Tibial nerve (tissue), 4 donors: ENCODE data around the gene NEDD4. TPM values are rescaled to one million over a fixed set of nuclear protein-coding genes. Genes with fewer than 3 reads are reported as not detected.
"Not testable (repeated sequence)": the region's sequence is repeated elsewhere in the genome, so short reads cannot be mapped to it uniquely, and the experiment has no call there.

Experiments
- DNase-seq, 2 donors: peaks; one replicate each; pipeline ENCODE4 v3.0.0-alpha.2; 2019; ENCODE audit warnings: low spot score in 2 of 2
- H3K27ac ChIP-seq, 4 donors: fragments of 200-600 bp; sonication (generic) in 3 of 4; one replicate each; pipeline ENCODE4 v1.5.1; 2017 to 2019; ENCODE audit warnings: mild to moderate bottlenecking in 1 of 4
- H3K27me3 ChIP-seq, 2 donors: fragments of 200-600 bp; sonication (generic) in 1 of 2; one replicate each; pipeline versions ENCODE4 v1.5.1 to v1.6.0; 2017 to 2019
- H3K36me3 ChIP-seq, 3 donors: fragments of 200-600 bp; sonication (generic); one replicate each; pipeline ENCODE4 v1.5.1; 2018 to 2019
- H3K4me1 ChIP-seq, 4 donors: fragments of 200-600 bp; sonication (generic) in 3 of 4; one replicate each; pipeline ENCODE4 v1.5.1; 2017 to 2019
- H3K4me3 ChIP-seq, 4 donors: fragments of 200-600 bp; sonication (generic) in 3 of 4; one replicate each; pipeline ENCODE4 v1.5.1; 2017 to 2019; ENCODE audit warnings: mild to moderate bottlenecking in 1 of 4, moderate library complexity in 1 of 4
- H3K9me3 ChIP-seq, 4 donors: fragments of 200-600 bp; sonication (generic) in 3 of 4; one replicate each; pipeline ENCODE4 v1.5.1; 2017 to 2019
- EP300 ChIP-seq, 2 donors: sonication (generic); formaldehyde crosslinking; IDR thresholded peaks; one replicate each; pipeline ENCODE4 v1.6.1; 2017; ENCODE audit warnings: antibody characterized with exemption in 2 of 2, mild to moderate bottlenecking in 1 of 2
- POLR2A ChIP-seq, 2 donors: fragments of 450-650 bp; IDR thresholded peaks; one replicate each; pipeline ENCODE4 v1.6.1; 2017; ENCODE audit warnings: antibody characterized with exemption in 2 of 2, mild to moderate bottlenecking in 2 of 2, moderate library complexity in 2 of 2
- WGBS, 2 donors: methylation state at CpG; one replicate each; pipeline ENCODE4 v1.1.5; 2018; 5-methylcytosine and 5-hydroxymethylcytosine counted together
- total RNA-seq, 4 donors: library from RNA; depleted of rRNA; stranded (reverse); fragments of >200 nt; gene quantifications; one replicate each; pipeline ENCODE4 v1.1.0, GENCODE V29; 2016
- TF ChIP-seq, protein P1 (sequence below), 5 experiments: fragments of 200-600 bp in 3 of 5; fragments of 450-650 bp in 2 of 5; sonication (generic) in 3 of 5; IDR thresholded peaks; one replicate each; pipeline ENCODE4 v1.5.1; 2016 to 2019; ENCODE audit warnings: antibody characterized with exemption in 5 of 5, mild to moderate bottlenecking in 3 of 5, moderate library complexity in 2 of 5

The NEDD4 gene
- total RNA-seq, 4 donors from 2014 or later, result 8.4 to 12.9 (median 12.2) TPM

DNA sequence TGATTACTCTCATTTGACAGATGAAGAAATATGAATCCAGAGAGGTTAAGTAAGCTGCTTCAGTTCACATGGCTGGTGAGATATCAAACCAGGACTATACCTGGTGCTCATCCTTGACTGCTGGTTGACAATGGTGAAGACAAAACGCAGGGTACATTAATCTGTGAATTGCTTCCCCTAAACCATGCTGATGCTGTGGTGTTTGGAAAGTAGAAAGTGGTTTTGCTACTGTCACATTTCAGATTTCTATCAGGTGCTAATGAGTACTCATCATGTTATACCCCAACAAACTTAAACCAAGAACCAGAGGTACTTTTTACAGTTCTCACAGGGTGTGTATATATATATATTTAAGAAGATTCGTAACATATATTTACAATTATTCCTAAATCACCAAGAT is 165.5 kb downstream of the NEDD4 start:
- peaks cover 0 to 31% (median 0%) of the 10 kb centered on the region in 3 donors for H3K36me3 ChIP-seq
- peaks cover 0 to 10% (median 0%) of the 10 kb centered on the region in 4 donors for H3K4me1 ChIP-seq
- H3K9me3 ChIP-seq, result no peaks in the 10 kb centered on the region
- WGBS, 2 donors, result 94 to 96% methylated on average over 2 of the region's 2 CpGs
- no peak overlapping the region for H3K27ac ChIP-seq
- DNase-seq, result no peak
- H3K27me3 ChIP-seq, result no peaks in the 10 kb centered on the region
- TF ChIP-seq EP300 (IDR thresholded peaks at IDR 0.05) (no peak), POLR2A (IDR thresholded peaks at IDR 0.05) (no peak)
- TF ChIP-seq, protein P1, sequence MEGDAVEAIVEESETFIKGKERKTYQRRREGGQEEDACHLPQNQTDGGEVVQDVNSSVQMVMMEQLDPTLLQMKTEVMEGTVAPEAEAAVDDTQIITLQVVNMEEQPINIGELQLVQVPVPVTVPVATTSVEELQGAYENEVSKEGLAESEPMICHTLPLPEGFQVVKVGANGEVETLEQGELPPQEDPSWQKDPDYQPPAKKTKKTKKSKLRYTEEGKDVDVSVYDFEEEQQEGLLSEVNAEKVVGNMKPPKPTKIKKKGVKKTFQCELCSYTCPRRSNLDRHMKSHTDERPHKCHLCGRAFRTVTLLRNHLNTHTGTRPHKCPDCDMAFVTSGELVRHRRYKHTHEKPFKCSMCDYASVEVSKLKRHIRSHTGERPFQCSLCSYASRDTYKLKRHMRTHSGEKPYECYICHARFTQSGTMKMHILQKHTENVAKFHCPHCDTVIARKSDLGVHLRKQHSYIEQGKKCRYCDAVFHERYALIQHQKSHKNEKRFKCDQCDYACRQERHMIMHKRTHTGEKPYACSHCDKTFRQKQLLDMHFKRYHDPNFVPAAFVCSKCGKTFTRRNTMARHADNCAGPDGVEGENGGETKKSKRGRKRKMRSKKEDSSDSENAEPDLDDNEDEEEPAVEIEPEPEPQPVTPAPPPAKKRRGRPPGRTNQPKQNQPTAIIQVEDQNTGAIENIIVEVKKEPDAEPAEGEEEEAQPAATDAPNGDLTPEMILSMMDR (IDR thresholded peaks at IDR 0.05), result no peak
- H3K4me3 ChIP-seq, result no peak overlapping the region

DNA sequence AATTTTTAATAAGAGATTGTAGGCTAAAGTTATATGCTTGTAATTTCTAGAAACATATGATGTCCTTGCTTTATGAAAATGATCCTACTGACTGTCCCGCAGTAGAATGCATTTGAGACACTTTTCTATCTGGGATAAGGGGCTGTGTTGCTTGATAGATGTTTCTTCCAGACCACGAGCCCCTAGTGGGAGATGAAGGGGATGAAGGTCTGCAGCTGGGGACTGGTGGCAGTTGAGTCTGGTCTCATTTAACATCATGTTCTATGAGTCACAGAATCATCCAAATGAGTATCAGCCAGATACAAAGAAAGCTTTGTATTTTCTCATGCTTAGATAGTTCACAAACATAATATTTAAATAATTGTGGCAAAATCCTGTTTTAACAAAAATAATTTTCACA is 166.2 kb downstream of the NEDD4 start:
- H3K27ac ChIP-seq, result no peak overlapping the region
- no peak overlapping the region for H3K4me3 ChIP-seq
- 48 to 71% methylated on average over 2 of the region's 2 CpGs for WGBS, 2 donors
- no peak for DNase-seq
- peaks cover 0 to 15% (median 0%) of the 10 kb centered on the region in 4 donors for H3K4me1 ChIP-seq
- H3K36me3 ChIP-seq, result peaks cover 0 to 23% (median 0%) of the 10 kb centered on the region in 3 donors
- TF ChIP-seq POLR2A (IDR thresholded peaks at IDR 0.05), result no peak
- TF ChIP-seq EP300 (IDR thresholded peaks at IDR 0.05), result no peak
- no peaks in the 10 kb centered on the region for H3K9me3 ChIP-seq
- no peaks in the 10 kb centered on the region for H3K27me3 ChIP-seq

DNA sequence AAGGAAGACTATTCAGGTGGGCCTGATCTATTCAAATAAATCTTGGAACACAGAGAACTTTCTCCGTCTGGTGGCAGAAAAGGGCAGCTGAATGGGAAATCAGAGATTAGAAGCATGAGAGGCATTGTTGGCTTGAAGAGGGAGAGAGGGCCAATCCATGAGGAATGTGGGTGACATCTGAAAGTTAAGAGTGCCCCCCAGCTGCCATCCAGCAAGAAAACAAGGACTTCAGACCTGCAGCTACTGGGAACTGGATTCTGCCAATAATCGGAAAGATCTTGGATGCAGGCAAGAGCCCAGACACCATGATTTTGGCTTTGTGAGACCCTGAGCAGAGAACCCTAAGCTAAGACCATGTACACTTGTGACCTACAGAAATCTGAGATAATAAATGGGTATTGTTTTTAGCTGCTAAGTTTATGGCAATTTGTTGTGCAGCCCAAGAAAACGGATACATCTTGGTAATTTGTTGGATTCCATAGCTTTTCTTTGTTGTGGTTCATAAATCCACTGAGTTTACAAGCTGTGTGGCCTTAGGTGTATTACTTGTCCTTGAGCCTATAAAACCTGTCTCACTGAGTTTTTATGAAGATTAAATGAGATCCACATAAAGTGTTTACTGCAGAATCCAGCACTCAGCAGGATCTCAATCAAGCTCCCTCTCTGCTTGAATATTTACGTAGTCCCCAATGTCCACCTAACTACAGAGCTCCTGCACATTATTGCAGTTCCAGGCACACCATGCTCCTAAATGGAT is 168.4 kb downstream of the NEDD4 start:
- TF ChIP-seq, protein P1 (IDR thresholded peaks at IDR 0.05), result no peak
- no peak for TF ChIP-seq POLR2A (IDR thresholded peaks at IDR 0.05)
- no peak for TF ChIP-seq EP300 (IDR thresholded peaks at IDR 0.05)
- 79 to 85% methylated on average over 4 of the region's 4 CpGs for WGBS, 2 donors
- Histone ChIP-seq H3K27me3 (no peaks in the 10 kb centered on the region), H3K27ac (no peak overlapping the region), H3K4me1 (peaks cover 0 to 16% (median 0%) of the 10 kb centered on the region in 4 donors), H3K9me3 (no peaks in the 10 kb centered on the region), H3K4me3 (no peak overlapping the region), H3K36me3 (peaks cover 0 to 5% (median 0%) of the 10 kb centered on the region in 3 donors)
- DNase-seq, result no peak

DNA sequence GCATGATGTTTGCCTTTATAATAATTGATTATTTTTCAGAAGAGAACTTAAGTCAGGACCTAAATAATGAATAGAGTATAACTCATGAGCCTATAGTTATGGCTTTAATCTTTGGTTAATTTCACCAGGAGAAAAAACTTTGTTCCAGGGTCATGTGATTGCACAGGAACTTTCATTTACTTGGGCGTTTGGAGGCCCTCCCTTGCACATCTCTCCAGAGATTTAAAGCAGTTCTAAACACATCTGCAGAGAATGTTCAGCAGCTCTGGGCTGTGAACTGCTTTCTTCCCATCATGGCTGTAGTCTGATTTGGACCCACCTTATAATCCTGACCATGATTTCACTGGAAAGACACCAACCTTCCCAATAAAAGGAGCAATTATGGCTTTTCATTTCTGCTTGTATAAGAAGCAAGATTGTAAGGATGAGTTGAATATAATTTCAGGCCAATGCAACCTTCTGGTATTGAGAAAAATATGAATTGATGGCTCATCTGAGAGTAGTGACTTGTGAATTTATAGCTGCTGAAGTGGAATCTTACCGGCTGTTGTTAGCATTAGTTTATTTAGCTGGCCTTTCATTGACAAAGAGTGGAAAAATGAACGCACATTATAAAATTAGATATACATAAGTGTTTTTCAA is 169.6 kb downstream of the NEDD4 start:
- Histone ChIP-seq H3K27me3 (no peaks in the 10 kb centered on the region), H3K4me1 (peaks cover 0 to 23% (median 0%) of the 10 kb centered on the region in 4 donors), H3K4me3 (no peak overlapping the region), H3K9me3 (no peaks in the 10 kb centered on the region), H3K27ac (peak overlapping the region in 1 of 4 donors; percentile 47), H3K36me3 (no peaks in the 10 kb centered on the region)
- no peak for TF ChIP-seq EP300 (IDR thresholded peaks at IDR 0.05)
- TF ChIP-seq, protein P1 (IDR thresholded peaks at IDR 0.05), result no peak
- whole genome bisulfite sequencing, 2 donors, result 1 to 26% methylated on average over 3 of the region's 3 CpGs
- DNase-seq, result no peak

DNA sequence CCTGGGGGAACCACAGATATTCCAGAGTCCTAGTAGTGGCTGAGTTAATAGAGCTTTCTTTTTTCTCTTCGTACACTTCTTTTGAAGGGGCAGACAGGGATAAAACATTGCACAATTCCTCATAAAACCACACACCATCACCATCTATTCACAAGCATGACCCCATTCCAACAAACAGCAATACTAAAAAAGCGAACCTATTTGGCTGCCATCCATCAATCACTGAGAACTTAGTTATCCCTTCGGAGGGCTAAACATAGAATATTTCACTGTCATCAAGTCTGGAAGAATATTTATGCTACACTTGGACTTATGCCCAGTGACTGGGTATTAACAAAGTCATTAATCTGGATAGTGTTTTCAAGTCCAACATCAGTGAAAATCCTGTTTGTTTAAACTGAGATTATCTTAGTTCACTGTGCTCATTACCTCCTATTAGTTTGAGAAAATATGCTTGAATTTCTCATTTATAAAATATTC is 170.2 kb downstream of the NEDD4 start:
- Histone ChIP-seq H3K4me3 (no peak overlapping the region), H3K36me3 (no peaks in the 10 kb centered on the region), H3K27ac (peak overlapping the region in 1 of 4 donors; percentile 47), H3K27me3 (no peaks in the 10 kb centered on the region), H3K9me3 (no peaks in the 10 kb centered on the region), H3K4me1 (peaks cover 0 to 27% (median 0%) of the 10 kb centered on the region in 4 donors)
- TF ChIP-seq POLR2A (IDR thresholded peaks at IDR 0.05) (no peak), EP300 (IDR thresholded peaks at IDR 0.05) (peak in 1 of 2 donors; percentile 36)
- DNase-seq, result peak in 1 of 2 donors; percentile 15
- 2 to 22% methylated on average over 3 of the region's 3 CpGs for whole genome bisulfite sequencing, 2 donors

DNA sequence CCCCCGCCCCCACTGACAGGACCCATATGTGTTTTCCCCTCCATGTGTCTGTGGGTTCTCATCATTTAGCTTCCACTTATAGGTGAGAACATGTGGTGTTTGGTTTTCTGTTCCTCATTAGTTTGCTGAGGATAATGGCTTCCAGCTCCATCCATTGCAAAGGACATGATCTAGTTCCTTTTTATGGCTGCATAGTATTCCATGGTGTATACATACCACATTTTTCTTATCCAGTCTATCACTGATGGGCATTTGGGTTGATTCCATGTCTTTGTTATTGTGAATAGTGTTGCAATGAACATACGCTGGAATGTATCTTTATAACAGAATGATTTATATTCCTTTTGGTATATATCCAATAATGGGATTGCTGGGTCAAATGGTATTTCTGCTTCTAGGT is 171.7 kb downstream of the NEDD4 start:
- H3K27ac ChIP-seq, H3K9me3 ChIP-seq, H3K4me3 ChIP-seq, H3K27me3 ChIP-seq, H3K36me3 ChIP-seq, DNase-seq: not testable (repeated sequence)
- peaks cover 0 to 27% (median 0%) of the 10 kb centered on the region in 4 donors for H3K4me1 ChIP-seq
- WGBS, 2 donors, result 96 to 100% methylated on average over 2 of the region's 2 CpGs
